Measurements from ENCODE around the gene SIGLEC5. TPM values are rescaled to one million over a fixed set of nuclear protein-coding genes. Genes with fewer than 3 reads are reported as not detected.
A peak's percentile ranks its signal among the peaks of the same experiment; 100 is the strongest.

The SIGLEC5 gene
- total RNA-seq, 1 donor from 2014 or later = not detected

DNA sequence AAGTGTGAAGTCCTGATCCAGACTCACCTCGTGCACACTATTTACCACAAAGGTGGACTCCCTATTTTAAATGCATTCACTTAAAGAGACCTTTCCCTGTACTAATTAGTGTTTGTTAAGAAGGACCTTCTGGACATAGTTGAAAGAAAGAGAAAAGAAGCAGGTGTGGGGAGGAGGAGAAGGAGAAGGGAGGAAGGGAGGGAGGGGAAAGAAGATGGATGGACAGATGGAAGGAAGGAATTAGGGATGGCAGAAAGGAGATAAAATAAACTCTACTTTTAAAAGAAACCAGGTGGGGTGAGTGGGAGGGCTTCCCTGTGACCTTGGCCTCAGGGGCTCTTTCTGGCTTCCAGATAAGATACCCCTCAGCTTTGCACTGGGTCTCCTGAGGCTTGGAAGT lies 37.7 kb downstream of the SIGLEC5 start:
- DNase-seq (ENCODE audit: low spot score in 2 of 2, unreplicated experiment in 2 of 2) = no peak
- Mint-ChIP-seq H3K9me3 (peaks cover 25% of the 10 kb centered on the region), H3K27me3 (ENCODE audit: low read depth) (no peaks in the 10 kb centered on the region), H3K36me3 (peaks cover 17% of the 10 kb centered on the region), H3K4me1 (peaks cover 20% of the 10 kb centered on the region), H3K4me3 (peak overlapping the region; percentile 44), H3K27ac (no peak overlapping the region)
- TF ChIP-seq, protein P1, sequence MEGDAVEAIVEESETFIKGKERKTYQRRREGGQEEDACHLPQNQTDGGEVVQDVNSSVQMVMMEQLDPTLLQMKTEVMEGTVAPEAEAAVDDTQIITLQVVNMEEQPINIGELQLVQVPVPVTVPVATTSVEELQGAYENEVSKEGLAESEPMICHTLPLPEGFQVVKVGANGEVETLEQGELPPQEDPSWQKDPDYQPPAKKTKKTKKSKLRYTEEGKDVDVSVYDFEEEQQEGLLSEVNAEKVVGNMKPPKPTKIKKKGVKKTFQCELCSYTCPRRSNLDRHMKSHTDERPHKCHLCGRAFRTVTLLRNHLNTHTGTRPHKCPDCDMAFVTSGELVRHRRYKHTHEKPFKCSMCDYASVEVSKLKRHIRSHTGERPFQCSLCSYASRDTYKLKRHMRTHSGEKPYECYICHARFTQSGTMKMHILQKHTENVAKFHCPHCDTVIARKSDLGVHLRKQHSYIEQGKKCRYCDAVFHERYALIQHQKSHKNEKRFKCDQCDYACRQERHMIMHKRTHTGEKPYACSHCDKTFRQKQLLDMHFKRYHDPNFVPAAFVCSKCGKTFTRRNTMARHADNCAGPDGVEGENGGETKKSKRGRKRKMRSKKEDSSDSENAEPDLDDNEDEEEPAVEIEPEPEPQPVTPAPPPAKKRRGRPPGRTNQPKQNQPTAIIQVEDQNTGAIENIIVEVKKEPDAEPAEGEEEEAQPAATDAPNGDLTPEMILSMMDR (IDR thresholded peaks at IDR 0.05; ENCODE audit: unreplicated experiment) = no peak

DNA sequence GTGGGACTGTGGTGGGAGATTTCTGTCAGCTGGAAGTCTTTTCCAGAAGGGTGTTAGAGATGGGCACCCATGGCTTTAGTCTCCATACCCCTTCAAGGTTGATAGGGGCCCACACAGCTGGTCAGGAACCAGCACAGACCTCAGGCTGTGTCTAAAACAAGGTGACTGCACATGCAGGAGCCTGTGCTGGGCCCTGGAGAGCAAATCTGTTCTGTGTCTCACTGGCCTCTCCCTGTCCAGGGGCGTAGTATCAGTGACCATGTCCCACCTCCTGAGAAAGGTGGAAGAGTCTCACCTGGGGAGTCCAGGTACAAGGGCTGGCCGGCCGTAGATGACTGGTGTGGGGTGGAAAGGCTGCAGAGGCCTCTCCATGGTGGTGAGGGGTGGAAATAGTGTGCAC lies 39.8 kb downstream of the SIGLEC5 start:
- H3K4me3 Mint-ChIP-seq = no peak overlapping the region
- no peak overlapping the region for H3K27ac Mint-ChIP-seq

DNA sequence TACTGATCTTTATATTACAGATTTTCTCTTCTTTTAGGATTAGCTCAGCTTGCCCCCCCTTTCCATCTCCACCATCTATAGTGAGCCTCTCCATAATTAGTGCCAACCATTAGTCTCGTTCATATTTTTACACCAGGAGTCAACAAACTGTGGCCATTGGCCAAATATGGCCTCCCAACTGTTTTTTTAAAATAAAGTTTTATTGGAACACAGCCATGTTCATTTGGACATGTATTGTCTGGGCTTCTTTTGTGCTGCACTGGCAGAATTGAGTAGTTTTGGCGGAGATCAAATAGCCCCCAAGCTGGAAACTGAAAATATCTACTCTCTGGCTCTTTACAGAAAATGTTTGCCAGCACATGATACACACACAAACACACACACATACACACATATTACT lies 40.7 kb downstream of the SIGLEC5 start:
- no peaks in the 10 kb centered on the region for H3K27me3 Mint-ChIP-seq (ENCODE audit: low read depth)

More for the DNA sequence above, 39.8 kb downstream of the SIGLEC5 start:
- no peak for DNase-seq (ENCODE audit: low spot score in 2 of 2, unreplicated experiment in 2 of 2)
- H3K27me3 Mint-ChIP-seq (ENCODE audit: low read depth) = no peaks in the 10 kb centered on the region
- peaks cover 20% of the 10 kb centered on the region for H3K4me1 Mint-ChIP-seq
- TF ChIP-seq, protein P1 (IDR thresholded peaks at IDR 0.05; ENCODE audit: unreplicated experiment) = no peak
- H3K9me3 Mint-ChIP-seq = peaks cover 39% of the 10 kb centered on the region
- H3K36me3 Mint-ChIP-seq = peaks cover 38% of the 10 kb centered on the region

DNA sequence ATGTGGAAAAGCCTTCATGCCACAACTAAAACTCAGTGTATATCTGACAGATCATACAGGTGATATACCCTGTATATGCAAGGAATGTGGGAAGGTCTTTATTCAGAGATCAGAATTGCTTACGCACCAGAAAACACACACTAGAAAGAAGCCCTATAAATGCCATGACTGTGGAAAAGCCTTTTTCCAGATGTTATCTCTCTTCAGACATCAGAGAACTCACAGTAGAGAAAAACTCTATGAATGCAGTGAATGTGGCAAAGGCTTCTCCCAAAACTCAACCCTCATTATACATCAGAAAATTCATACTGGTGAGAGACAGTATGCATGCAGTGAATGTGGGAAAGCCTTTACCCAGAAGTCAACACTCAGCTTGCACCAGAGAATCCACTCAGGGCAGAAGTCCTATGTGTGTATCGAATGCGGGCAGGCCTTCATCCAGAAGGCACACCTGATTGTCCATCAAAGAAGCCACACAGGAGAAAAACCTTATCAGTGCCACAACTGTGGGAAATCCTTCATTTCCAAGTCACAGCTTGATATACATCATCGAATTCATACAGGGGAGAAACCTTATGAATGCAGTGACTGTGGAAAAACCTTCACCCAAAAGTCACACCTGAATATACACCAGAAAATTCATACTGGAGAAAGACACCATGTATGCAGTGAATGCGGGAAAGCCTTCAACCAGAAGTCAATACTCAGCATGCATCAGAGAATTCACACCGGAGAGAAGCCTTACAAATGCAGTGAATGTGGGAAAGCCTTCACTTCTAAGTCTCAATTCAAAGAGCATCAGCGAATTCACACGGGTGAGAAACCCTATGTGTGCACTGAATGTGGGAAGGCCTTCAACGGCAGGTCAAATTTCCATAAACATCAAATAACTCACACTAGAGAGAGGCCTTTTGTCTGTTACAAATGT lies 42.7 kb downstream of the SIGLEC5 start:
- Mint-ChIP-seq H3K9me3 (peaks cover 65% of the 10 kb centered on the region), H3K27ac (no peak overlapping the region), H3K36me3 (peaks cover 66% of the 10 kb centered on the region), H3K4me3 (no peak overlapping the region), H3K4me1 (no peaks in the 10 kb centered on the region), H3K27me3 (ENCODE audit: low read depth) (no peaks in the 10 kb centered on the region)
- TF ChIP-seq, protein P1 (IDR thresholded peaks at IDR 0.05; ENCODE audit: unreplicated experiment) = no peak
- DNase-seq (ENCODE audit: low spot score in 2 of 2, unreplicated experiment in 2 of 2) = no peak

More for the DNA sequence above, 40.7 kb downstream of the SIGLEC5 start:
- DNase-seq (ENCODE audit: low spot score in 2 of 2, unreplicated experiment in 2 of 2) = no peak
- H3K4me1 Mint-ChIP-seq = peaks cover 13% of the 10 kb centered on the region
- H3K27ac Mint-ChIP-seq = no peak overlapping the region
- peaks cover 46% of the 10 kb centered on the region for H3K36me3 Mint-ChIP-seq
- TF ChIP-seq, protein P1 (IDR thresholded peaks at IDR 0.05; ENCODE audit: unreplicated experiment) = no peak
- no peak overlapping the region for H3K4me3 Mint-ChIP-seq
- H3K9me3 Mint-ChIP-seq = peaks cover 48% of the 10 kb centered on the region

DNA sequence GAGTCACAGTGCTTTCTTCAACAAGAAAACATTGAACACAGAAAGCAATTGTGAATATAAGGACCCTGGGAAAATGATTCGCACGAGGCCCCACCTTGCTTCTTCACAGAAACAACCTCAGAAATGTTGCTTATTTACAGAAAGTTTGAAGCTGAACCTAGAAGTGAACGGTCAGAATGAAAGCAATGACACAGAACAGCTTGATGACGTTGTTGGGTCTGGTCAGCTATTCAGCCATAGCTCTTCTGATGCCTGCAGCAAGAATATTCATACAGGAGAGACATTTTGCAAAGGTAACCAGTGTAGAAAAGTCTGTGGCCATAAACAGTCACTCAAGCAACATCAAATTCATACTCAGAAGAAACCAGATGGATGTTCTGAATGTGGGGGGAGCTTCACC lies 43.4 kb downstream of the SIGLEC5 start:
- TF ChIP-seq, protein P1 (IDR thresholded peaks at IDR 0.05; ENCODE audit: unreplicated experiment) = no peak
- H3K4me1 Mint-ChIP-seq = no peaks in the 10 kb centered on the region
- no peak overlapping the region for H3K4me3 Mint-ChIP-seq
- H3K27me3 Mint-ChIP-seq (ENCODE audit: low read depth) = no peaks in the 10 kb centered on the region
- H3K36me3 Mint-ChIP-seq = peaks cover 72% of the 10 kb centered on the region
- H3K27ac Mint-ChIP-seq = no peak overlapping the region
- no peak for DNase-seq (ENCODE audit: low spot score in 2 of 2, unreplicated experiment in 2 of 2)
- peaks cover 66% of the 10 kb centered on the region for H3K9me3 Mint-ChIP-seq
